Measurements from ENCODE around the gene GPR161. TPM values are rescaled to one million over a fixed set of nuclear protein-coding genes. Genes with fewer than 3 reads are reported as not detected.

Gene GPR161
- polyA plus RNA-seq, 2 of the 4 experiments (the other 2 are of a cell fraction): 7.8 to 9.4 TPM

GRCh38 chr1:168145184-168146159, 8.7 kb upstream of the GPR161 start:
- ATAC-seq (peak; percentile 99 to 100), DNase-seq (ENCODE audit: low read depth in 1 of 2, low spot score in 1 of 2) (peak; percentile 90 to 93), FAIRE-seq (no peak)
- TF ChIP-seq SMC3 (IDR thresholded peaks at IDR 0.05): peak; percentile 36; the same call in 2 of the 3 replicates
- no peak for TF ChIP-seq HMGXB4 (CRISPR knock-in tag; IDR thresholded peaks at IDR 0.05; ENCODE audit: borderline replicate concordance)
- peak; percentile 46 to 63; a peak in 4 of 5 replicates for TF ChIP-seq RAD21 (conservative IDR thresholded peaks at IDR 0.05 in 1 of 2, IDR thresholded peaks at IDR 0.05 in 1 of 2)
- peak; percentile 70 for TF ChIP-seq CTCF (IDR thresholded peaks at IDR 0.05)
- TF ChIP-seq ELK1 (IDR thresholded peaks at IDR 0.05; ENCODE audit: low read depth, low read length): no peak
- no peak for TF ChIP-seq BHLHE40 (IDR thresholded peaks at IDR 0.05; ENCODE audit: low read depth, low read length)
- no peak for TF ChIP-seq TP53 (CRISPR knock-in tag; IDR thresholded peaks at IDR 0.05)
- TF ChIP-seq EHF (CRISPR knock-in tag; IDR thresholded peaks at IDR 0.05): no peak
- POLR2A ChIA-PET: interaction anchor here (0.7 kb wide), 1 partner anchor 429 kb away, joined by 3 read pairs; no protein-coding TSS in a partner anchor
- CTCF ChIA-PET: interaction anchor here (0.6 to 2.9 kb wide), 24 partner anchors 8 to 128 kb away, joined by 3 to 11 read pairs (median 4); no protein-coding TSS in a partner anchor
- Histone ChIP-seq H3K27ac (peak overlapping the region in 1 of 2 experiments; percentile 67; a peak in 3 of 6 replicates), H3K4me1 (0 out of 3 replicates have a peak, but pooled peaks cover 4% of the 10 kb centered on the region), H3K4me3 (no peak overlapping the region), H3K9me3 (no peaks in the 10 kb centered on the region), H3K4me2 (peak overlapping the region; percentile 72)
- WGBS (ENCODE audit: missing lambda C conversion rate): 33% methylated on average over 11 of the region's 15 CpGs

GRCh38 chr1:168141871-168142385, 5.2 kb upstream of the GPR161 start:
- ChIA-PET CTCF (interaction anchor here (1.2 kb wide), 1 partner anchor 94 kb away, joined by 4 read pairs; no protein-coding TSS in a partner anchor), POLR2A (no interaction called here)
- WGBS (ENCODE audit: missing lambda C conversion rate): 61% methylated on average over 3 of the region's 3 CpGs
- no peak for DNase-seq (ENCODE audit: low read depth in 1 of 2, low spot score in 1 of 2)
- H3K4me2 ChIP-seq: no peak overlapping the region
- FAIRE-seq: no peak
- no peak overlapping the region for H3K27ac ChIP-seq
- H3K4me3 ChIP-seq: no peak overlapping the region
- TF ChIP-seq KDM1A (IDR thresholded peaks at IDR 0.05; ENCODE audit: low read depth) (no peak), ZNF302 (CRISPR knock-in tag; IDR thresholded peaks at IDR 0.05) (no peak), HMGXB4 (CRISPR knock-in tag; IDR thresholded peaks at IDR 0.05; ENCODE audit: borderline replicate concordance) (no peak), USF2 (IDR thresholded peaks at IDR 0.05) (no peak), BHLHE40 (IDR thresholded peaks at IDR 0.05; ENCODE audit: low read depth, low read length) (no peak), FOSL2 (IDR thresholded peaks at IDR 0.05) (no peak), FOSL2 (CRISPR knock-in tag; IDR thresholded peaks at IDR 0.05) (no peak), ATOH8 (CRISPR knock-in tag; IDR thresholded peaks at IDR 0.05; ENCODE audit: low read depth) (no peak), EP300 (IDR thresholded peaks at IDR 0.05) (no peak), HEYL (CRISPR knock-in tag; IDR thresholded peaks at IDR 0.05) (no peak), HOXA7 (CRISPR knock-in tag; IDR thresholded peaks at IDR 0.05) (no peak), TFCP2L1 (CRISPR knock-in tag; IDR thresholded peaks at IDR 0.05) (no peak), ZSCAN20 (CRISPR knock-in tag; IDR thresholded peaks at IDR 0.05) (no peak), NPAS2 (CRISPR knock-in tag; IDR thresholded peaks at IDR 0.05; ENCODE audit: borderline replicate concordance) (no peak), CBX8 (IDR thresholded peaks at IDR 0.05) (no peak), HDAC2 (IDR thresholded peaks at IDR 0.05) (no peak), HOXB5 (CRISPR knock-in tag; IDR thresholded peaks at IDR 0.05) (no peak), ZFP36 (IDR thresholded peaks at IDR 0.05; ENCODE audit: borderline replicate concordance, partially characterized antibody) (no peak), MYC (IDR thresholded peaks at IDR 0.05; ENCODE audit: borderline replicate concordance, low read length) (no peak)
- ATAC-seq: no peak
- H3K9me3 ChIP-seq: no peaks in the 10 kb centered on the region
- peaks cover 15% of the 10 kb centered on the region for H3K4me1 ChIP-seq

Measured in A549 (cell line).